Activated CD8-positive, alpha-beta memory T cell treated with anti-CD3 and anti-CD28 coated beads, Interleukin-2, amount 50 U/mL, for 1 hour (primary cell): ENCODE data around the gene BABAM2.

Source experiments
- DNase-seq: peaks from one replicate; pipeline ENCODE4 v3.0.0-alpha.2; 2020; ENCODE audit errors: extremely low read depth

BABAM2 gene

DNA sequence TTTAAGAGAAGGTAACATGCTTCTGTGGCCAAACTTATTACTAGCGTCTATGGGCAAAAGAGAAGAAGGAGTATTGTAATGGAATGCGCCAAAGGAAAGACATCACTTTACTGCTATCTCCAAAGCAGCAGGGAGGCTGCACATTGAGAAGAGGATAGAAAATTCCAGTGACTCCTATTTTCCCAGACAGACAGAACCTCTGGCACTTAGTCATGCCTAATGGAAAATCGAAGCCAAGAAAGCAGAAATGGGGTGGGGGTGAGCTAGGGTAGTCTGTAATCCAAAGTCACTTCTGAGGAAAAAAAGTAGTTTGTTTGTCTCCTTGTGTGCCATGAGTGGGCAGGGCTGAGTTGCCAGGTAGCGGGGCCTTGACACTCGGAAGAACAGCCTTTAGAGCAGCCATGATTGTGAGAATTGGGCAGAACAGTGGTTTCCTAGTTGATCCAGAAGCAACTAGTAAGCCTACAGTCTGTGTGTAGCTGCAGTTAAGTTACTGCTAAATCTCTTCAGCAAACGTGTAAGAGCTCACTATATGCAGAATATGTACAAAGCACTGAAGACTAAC lies 422.8 kb downstream of the BABAM2 start:
- no peak for DNase-seq

DNA sequence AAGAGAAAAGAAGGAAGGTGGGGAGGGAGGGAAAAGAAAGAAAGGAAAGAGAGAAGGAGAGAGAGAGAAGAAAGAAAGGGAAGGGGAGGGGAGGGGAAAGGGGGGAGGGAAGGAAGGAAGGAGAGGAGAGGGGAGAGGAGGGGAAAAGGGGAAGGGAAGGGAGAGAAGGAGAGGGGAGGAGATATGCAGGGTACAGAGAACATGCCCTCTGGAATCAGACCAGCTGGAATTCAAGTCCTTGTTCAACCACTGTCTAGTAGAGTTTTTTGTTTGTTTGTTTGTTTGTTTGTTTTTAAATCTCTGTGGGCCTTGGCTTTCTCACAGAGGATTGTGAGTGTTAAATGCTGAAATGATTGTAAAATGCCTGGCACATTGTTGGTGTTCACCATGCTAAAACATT lies 424.4 kb downstream of the BABAM2 start:
- no peak for DNase-seq

DNA sequence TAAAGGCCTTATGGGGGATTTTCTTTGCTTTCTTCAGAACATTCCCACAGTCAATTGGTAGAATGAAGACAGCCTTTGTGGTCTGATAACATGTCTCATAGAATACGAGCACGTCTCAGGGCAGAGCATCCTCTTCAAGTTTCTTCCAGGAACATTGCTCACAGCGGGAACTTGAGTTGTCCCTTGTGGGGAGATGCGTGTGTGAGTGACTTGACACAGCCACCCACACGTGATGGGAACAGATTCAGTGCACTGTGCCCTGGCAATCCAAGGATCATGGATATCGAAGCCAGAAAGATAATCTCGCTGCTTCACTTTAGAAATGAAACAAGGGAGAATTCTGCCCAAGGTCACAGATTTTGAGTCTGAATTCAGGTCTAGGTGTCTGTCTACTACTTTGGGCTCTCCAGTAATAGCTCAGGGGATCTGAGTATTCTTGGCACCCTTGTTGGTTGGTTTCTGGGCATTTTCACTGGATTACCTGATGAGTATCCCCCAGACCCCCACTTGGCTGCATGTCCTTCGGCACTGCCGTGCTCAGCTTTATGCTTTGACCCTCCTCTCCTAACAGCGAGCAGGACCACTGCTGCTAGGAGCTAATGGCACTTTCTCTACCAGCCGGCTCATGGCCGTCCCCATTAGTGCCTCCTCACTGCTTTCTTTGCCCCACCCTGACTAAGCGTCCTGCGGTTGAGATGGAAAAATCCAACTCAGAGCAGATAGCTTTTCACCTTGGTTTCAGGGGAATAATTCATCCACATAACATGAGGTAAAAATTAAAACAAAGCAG lies 426.2 kb downstream of the BABAM2 start:
- DNase-seq, result no peak

DNA sequence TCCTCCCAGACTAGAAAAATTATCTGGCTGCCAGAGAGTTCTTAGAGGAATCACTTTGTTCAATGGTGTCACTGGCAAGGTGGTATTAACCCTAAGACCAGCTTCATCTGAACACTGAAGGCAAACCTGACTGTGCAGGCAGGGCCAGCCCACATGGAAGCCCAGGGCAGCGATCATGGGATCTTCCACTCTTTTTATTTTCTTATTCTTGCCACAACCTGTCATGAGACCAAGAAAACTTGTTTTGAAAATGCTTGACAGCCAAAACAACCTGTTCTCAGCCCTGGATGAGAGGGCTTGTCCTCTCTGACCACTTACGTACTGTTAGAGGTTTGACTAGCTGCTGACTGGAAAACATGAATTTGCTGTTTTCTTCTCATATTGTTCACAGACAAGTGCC lies 426.9 kb downstream of the BABAM2 start:
- no peak for DNase-seq

DNA sequence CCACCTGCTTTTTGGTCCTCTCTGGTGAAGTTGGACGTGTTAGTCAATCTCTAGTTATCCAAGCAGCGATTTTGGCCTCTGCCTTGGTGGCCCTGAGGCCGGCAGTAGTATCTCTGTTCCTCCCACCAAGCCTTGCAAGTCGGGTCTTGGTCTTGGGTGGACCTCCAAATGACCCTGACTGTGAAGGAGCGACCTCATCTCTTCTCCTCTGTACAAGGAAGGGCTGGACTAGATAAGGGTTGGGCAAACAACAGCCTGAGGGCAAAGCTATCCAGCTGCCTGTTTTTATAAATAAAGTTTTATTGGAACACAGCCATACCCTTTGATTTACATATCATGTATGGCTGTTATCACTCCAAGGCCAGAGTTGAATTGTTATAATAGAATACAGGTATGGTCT lies 427.5 kb downstream of the BABAM2 start:
- no peak for DNase-seq

DNA sequence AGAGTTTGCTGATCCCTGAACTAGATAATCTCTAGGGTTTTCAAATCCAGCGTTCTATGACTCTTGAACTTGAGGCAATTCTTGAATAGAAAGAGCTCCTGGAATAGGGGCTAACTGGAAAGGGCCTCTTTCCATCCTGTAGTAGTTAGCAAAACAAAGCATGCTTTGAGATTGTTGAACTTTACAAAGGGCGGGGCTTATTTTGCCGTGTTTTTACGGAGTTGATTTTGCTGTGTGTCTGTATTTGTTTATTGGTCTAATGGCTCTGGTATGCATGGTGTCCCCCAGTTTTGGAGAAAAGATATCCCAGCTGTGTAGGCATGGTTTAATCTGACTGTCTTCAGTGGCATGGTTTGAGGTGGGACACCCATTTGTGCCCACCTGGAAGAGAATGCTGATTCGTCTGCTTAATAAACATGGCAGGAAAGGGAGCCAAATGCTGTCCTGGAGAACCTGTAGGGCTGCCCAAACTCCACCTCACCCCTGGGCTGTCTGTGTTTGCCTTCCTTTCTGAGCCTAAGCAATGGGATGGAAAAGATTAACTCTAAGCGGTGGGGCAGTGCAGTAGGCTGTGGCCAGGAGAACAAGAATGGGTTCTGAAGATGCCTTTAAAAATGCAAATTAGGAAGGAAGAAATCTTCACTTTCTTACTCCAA lies 428.1 kb downstream of the BABAM2 start:
- DNase-seq, result no peak

DNA sequence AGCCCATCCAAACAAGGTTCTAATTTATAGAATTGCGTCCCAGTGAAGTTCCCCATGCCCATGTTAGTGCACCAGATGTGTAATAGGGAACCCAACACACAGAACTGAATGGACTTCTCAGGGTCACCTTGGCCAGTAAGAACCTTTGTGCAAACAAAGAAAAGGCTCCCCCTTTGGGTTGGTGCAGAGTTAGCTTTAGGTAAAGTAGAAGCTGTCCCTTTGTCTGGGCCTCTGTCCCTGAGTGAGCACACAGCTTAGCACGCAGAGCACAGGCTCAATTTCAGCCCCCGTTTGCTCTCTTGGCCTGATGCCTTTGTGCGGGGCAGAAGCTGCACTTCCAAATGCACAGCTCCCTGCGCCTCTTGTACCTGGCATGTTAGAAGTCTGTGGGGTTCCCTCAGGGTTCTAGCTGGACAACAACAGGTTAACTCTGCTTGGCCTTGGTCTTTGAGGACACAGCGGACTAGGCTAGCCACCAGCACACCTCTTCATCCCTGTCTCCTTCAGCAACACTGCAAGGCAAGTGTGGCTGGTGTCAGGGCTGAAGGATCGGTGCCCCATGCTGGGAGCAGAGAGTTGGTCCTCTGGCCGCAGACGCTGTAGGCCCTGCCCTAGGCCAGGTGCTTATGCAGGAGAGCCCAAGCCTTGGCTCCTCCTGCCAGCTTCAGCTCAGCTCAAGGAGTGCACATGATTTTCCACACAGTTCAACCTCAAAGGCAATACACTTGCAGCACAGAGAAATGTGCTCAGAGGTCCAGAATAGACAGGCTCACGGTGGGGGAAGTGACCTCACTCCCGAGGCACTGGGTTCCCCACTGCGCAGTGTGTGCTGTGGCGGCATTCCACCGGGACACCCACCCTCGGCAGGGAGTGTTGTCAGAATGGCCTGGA lies 428.8 kb downstream of the BABAM2 start:
- DNase-seq, result no peak

DNA sequence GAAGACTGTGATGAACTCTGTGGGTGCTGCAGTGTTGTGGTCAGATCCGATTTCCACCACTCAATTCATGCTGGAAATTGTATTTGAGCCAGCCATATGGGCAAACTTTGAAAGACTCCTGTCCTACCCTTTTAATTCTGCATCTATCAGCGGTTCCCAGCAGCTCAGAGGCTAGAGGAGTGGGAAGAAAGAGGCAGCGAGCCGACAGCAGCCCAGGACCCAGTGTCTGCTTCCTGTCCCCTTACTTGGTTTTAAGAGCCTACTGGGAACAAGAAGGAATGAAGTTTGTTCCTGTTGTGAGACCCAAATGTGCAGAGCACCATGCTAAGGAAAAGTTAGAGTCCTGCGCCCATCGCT lies 429.5 kb downstream of the BABAM2 start:
- DNase-seq, result no peak

DNA sequence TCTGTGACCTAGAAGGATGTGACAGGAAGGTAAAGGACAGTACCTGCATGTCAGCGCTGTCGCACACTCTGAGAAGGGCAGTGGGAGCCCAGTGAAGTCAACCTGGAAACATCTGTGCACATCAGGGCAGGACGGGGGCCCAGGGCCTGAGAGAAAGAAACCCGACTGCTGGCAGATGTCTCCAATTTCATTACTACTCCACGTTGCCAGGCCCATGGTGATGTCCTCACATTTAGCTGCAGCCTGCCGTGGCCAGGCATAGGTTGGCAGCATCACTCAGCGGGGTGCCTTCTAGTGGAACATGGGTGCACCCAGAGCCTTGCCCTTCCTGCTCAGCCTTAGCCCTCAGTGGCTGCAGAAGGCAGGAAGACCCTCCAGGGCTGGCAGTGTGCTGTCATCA lies 429.8 kb downstream of the BABAM2 start:
- no peak for DNase-seq

DNA sequence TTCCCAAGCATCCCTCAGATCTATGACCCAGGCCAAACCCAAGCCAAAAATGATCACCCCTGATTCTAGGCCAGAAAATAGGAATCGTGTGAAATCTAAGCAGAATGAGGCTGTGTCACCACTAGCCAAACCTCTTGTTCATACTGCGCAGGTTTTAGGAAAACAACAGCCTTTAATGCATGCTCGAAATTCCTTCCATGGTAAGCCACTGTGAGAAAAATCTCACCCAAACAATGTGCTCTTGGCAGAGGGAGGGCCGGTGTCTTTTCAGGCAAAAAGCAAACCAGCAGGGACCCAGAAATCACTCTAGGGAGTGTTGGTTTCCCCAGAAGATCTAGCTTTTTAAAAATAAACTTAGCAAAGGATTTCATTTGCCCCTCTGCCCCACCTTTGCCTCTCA lies 430.9 kb downstream of the BABAM2 start:
- no peak for DNase-seq

DNA sequence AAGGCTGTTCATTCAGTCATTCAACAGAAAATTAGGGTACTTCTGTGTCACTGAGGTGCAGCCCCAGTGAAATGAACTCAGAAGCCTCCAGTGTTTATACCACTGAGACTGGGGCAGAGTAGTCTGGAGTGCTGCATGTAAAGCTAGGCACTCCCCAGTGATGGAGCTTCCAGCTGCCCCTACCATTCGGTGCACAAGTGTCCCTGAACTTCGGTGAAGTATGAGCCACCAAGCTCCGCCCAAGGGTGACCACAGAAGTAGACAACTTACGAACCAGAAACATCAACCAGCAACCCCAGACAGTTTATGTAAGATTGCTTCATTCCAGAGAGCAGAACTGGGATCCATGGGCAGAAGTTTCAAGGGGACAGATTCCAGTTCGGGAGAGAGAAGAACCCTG lies 431.5 kb downstream of the BABAM2 start:
- DNase-seq, result no peak

DNA sequence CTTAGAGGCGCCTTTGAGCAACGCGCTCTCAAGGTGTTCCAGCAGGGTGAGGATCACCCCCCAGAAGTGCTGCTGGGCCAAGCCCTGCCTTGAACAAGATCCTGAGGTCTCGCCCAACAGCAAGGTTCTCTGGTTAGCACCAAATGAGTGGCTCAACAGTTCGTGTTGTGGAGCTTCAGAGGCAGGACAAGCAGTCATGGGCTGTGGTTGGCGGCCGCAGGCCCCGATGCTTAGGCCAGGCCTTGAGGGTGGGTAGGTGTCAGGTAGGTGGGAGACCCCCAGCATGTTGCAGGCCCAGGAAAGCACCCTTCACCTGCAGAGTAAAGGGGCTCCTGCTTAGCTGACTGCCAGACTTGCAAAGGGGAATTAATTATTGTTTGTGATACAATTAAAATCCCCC lies 431.9 kb downstream of the BABAM2 start:
- DNase-seq, result no peak

DNA sequence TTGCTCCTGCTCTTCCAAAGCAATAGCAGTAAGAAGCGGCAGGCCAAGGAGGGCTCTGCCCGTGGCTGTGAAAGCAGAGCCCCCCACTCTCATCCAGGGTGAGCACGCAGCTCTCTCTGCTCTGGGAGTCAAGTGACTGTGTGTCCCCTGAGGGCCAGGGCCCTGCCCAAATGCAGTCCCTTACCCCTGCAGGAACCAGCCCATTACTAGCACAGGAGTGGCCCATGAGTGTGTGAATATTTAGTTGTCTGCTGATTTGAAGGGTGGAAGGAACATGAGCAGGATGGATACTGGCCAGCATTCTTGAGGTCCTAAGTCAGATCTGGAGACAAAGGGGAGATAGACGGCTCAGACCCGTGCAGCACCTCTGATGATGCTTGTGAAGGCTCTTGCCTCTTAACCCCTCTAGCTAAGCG lies 432.5 kb downstream of the BABAM2 start:
- DNase-seq, result no peak

DNA sequence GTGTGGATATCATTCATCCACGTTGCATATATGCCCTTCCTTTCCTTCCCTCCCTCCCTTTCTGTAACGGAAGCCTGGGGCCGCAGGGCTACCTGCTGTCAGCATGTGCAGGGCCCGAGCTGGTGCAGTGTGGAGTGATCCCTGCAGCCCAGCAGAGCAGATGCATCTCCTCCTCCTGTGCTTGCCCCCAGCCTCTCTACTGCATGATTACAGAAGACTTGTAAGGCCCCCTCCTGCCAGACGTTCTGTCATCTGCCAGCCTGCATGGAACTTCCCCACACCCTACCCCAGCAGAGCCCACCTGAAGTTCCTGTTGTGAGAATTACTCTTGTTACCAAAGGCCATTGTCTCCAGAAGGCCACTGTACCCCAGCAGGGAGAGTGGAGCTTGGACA lies 434.6 kb downstream of the BABAM2 start:
- DNase-seq, result no peak

DNA sequence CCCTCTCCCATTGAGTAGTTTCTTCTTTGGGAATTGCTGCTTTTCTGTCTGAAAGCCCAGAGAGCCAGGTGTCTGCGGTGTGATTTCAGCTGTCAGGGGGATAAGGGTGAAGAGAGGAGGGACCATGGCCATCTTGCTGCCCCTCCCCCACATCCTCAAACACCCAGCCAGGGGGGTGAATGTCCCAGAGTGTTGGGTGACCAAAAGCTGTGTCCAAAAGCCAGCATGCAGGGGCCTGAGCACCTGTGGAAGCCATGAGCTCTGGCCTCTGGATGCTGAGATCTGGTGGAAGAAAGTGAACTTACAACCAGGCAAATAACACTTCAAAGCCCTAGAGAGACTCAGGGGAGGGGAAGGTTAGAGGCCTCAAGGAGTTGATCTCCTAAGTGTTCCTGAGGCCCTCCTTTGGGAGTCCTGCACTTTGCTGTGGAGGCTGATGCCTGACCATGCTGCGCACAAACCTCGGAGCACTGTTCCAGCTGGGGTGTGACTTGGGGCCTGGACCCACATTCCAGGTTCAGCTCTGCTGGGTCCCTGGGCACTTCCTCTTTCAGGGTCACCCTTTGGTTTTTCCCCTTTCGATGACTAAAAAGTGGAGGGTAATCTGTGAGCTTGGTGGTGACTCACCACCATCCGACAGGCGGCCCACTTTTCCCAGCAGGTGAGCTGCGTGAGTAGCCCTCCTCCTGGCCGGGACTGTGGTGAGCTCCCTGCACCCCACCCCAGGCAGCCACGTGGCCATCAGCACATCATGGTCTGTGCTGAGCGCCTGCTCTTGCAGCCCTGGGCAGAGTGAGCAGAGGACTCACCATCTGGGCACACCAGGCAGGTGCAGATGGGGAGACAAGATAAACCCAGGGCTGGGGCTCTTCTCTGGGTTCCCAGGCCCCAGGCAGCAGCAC lies 435.3 kb downstream of the BABAM2 start:
- DNase-seq, result no peak

DNA sequence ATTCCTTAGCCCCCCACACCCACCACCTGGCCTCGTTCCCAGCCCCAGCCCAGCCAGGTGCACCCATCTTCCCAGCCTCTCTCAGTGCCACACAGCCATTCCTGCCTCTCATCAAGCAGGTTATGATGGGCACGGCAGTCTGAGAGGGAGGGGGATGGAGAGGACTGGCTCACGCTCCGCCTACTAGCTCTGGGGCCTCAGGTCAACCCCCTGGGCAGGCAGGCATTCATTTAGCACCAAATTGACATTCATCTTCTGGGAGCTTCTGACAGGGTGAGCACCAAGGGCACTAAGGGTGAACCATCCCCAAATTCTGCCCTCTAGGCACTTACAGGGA lies 435.9 kb downstream of the BABAM2 start:
- DNase-seq, result no peak

DNA sequence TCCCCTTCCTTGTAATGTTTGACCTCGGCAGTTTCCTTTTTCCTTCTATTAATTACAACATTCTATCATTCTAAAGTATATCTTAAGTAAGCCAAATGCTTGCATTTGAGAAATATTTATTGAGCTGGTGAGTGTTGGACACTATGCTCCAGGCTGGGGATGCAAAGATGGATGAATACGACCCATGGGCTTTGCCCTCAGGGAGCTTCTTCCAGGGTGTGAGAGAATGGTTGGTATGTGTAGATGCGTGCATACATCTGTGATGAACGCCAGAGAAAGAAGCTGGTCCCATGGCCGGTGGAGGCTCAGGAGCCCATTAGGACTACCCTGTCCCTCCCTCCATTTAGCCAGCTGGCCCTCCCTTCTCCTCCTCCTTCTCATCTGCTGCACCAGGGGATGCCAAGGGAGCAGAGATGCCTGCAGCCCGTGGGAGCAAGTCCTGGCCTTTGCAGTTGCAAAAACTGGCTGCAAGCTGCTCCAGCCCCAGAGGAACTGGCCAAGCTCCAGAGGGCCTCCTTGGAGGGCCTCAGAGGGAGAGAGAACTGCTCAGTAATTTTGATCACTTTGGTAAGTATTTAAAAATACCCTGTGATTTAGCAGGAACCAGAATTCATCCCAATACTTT lies 436.5 kb downstream of the BABAM2 start:
- no peak for DNase-seq

DNA sequence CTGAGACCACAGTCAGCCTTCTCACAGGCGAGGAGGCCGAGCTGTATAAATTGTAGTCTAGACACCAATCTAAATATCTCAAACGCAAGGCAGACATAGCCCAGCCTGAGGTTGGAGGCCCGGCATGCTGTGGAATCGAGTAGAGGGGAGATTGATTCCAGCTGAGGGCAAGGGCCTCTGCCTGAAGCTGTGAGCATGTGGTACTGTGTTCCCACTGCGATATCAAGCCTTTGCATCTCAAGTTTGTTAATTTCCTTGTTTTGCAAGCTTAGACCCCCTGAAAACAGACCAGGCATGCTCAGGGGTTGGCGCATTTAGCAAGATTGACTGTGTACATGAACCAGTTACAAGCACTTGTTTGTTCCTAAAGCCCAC lies 437.0 kb downstream of the BABAM2 start:
- DNase-seq, result no peak

DNA sequence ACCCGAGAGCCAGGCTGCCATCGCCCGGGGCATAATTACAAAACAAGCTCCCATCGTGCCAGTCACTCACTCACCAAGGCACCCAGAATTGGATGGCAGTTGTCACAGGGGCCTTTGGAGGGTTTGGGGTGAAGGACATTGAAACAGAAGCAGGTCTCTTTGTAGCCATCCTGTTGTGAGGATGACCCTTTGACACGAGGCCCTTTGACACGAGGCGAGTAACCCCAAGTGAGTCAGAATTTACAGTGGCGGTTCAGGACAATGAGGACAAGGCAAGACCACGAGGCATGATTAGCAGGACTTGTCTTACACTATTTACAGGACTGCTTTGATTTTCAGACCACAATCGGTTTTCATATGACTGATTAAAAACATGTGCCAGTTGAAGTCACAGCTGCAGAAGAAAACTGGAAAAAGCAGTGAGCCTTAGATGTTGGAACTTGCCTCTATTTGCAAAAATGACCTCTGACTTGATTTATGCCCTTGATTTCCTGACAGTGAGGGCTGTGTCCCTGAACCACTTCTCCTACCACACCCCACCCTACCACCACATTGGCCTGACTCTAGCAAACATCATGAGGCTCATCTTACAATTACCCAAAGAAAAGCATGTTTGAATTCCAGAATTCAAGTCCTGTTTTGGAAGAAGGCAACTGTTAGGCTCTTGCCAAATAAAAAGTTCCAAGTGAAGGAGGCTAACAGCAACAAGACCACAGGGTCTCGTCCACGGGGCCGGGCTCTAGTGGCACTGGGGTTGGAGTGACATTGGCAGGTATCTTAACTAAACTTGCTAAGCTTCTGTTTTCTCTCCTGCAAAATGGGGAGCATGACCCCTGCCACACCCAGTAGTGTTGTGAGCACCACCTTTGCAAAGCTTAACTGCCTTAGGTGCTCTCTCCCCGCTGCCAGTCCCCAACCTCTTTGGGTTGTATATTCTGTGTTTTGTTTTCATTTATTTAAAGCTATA lies 437.7 kb downstream of the BABAM2 start:
- DNase-seq, result no peak

DNA sequence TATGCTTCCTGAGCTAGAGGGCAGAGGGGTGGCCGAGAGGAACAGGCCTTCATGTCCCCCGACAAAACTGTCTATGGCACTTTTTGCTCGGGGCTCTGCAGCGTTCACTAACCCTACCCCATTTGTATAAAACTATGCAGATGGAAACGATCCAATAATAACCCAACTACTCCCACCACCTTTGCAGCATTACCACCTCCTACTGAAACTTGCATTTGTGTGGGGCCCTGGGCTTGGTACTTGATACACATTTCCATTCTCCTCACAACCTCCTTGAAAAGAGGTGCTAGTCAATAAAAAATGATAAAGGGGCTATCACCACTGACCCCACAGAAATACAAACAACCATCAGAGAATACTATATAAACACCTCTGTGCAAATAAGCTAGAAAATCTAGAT lies 438.7 kb downstream of the BABAM2 start:
- DNase-seq, result no peak
